ENCODE measurements around the gene EPHB3. TPM values are rescaled to one million over a fixed set of nuclear protein-coding genes. Genes with fewer than 3 reads are reported as not detected.
"Not testable (repeated sequence)": the region's sequence is repeated elsewhere in the genome, so short reads cannot be mapped to it uniquely, and the experiment has no call there.

EPHB3 gene
- total and polyA plus RNA-seq, 12 donors, result 0.38 to 4.0 (median 1.5) TPM

DNA sequence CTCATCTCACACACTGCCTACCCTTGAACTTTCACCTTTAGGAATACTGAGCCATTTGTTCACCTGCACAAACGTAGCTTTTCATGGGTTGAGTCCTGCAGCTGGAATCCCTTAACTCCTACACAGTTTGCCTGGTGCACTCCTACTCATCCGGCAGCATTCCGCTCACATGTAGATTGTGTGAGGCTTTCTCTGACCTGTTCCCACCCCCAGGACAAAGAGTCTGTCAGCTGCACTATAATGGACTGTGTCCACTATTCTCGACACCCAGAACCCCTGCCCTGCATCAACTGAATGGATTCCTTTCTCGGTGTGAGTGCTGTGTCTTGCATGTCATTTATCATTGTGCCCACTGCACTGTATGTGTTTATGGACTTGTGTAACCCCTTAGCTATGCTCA, 54.9 kb downstream of the EPHB3 start:
- no peak overlapping the region for H3K27ac ChIP-seq
- WGBS, 2 donors, result 74 to 77% methylated on average over 5 of the region's 5 CpGs
- TF ChIP-seq, protein P1, sequence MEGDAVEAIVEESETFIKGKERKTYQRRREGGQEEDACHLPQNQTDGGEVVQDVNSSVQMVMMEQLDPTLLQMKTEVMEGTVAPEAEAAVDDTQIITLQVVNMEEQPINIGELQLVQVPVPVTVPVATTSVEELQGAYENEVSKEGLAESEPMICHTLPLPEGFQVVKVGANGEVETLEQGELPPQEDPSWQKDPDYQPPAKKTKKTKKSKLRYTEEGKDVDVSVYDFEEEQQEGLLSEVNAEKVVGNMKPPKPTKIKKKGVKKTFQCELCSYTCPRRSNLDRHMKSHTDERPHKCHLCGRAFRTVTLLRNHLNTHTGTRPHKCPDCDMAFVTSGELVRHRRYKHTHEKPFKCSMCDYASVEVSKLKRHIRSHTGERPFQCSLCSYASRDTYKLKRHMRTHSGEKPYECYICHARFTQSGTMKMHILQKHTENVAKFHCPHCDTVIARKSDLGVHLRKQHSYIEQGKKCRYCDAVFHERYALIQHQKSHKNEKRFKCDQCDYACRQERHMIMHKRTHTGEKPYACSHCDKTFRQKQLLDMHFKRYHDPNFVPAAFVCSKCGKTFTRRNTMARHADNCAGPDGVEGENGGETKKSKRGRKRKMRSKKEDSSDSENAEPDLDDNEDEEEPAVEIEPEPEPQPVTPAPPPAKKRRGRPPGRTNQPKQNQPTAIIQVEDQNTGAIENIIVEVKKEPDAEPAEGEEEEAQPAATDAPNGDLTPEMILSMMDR (IDR thresholded peaks at IDR 0.05), result no peak
- no peak for DNase-seq
- intact Hi-C loops (cut with DNase I), result no loop called here
- no peaks in the 10 kb centered on the region for H3K36me3 ChIP-seq
- H3K9me3 ChIP-seq, result no peaks in the 10 kb centered on the region
- H3K4me1 ChIP-seq, result peaks cover 0 to 33% (median 22%) of the 10 kb centered on the region in 9 donors
- H3K4me3 ChIP-seq, result no peak overlapping the region
- no peak for ATAC-seq
- H3K27me3 ChIP-seq, result no peaks in the 10 kb centered on the region

DNA sequence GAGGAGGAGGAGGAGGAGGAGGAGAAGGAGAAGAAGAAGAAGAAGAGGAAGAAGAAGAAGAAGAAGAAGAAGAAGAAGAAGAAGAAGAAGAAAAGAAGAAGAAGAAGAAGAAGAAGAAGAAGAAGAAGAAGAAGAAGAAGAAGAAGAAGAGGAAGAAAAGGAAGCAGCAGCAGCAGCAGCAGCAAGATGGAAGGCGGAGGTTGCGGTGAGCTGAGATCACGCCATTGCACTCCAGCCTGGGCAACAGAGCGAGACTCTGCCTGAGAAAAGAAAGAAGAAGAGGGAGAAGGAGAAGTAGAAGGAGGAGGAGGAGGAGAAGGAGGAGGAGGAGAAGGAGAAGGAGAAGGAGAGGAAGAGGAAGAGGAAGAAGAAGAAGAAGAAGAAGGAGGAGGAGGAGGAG, 55.7 kb downstream of the EPHB3 start:
- DNase-seq; H3K4me3 ChIP-seq; H3K9me3 ChIP-seq; H3K36me3 ChIP-seq; intact Hi-C loops (cut with DNase I); ATAC-seq; H3K27me3 ChIP-seq; H3K27ac ChIP-seq: not testable (repeated sequence)
- H3K4me1 ChIP-seq, result peaks cover 0 to 31% (median 22%) of the 10 kb centered on the region in 9 donors
- WGBS, 2 donors, result 95 to 96% methylated on average over 4 of the region's 4 CpGs

DNA sequence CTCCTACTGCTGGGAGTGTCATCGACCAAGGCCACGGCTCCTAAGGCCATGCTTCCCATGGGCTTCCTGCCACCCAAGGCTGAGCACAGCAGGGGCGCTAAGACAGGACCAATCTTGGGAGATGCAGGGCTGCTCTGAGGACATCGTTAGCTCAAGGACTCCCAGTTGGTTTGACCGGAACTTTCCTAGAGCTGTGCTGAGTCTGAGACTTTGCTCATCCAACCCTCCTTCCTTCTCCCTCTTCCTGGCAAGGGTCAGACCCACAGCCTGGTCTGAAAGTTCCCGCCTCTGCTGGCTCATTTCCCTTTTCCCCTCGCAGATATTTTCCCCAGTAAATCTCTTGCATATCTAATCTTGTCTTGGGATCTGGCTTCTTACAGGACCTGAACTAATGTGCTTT, 57.2 kb downstream of the EPHB3 start:
- Histone ChIP-seq H3K27ac (no peak overlapping the region), H3K4me1 (peaks cover 0 to 31% (median 21%) of the 10 kb centered on the region in 9 donors), H3K27me3 (no peaks in the 10 kb centered on the region), H3K9me3 (no peaks in the 10 kb centered on the region), H3K36me3 (no peaks in the 10 kb centered on the region), H3K4me3 (no peak overlapping the region)
- ATAC-seq, result peak in 6 of 8 donors; percentile 42 to 77 (median 50)
- intact Hi-C loops (cut with DNase I), result no loop called here
- no peak for DNase-seq
- TF ChIP-seq, protein P1 (IDR thresholded peaks at IDR 0.05), result no peak
- WGBS, 2 donors, result 47 to 56% methylated on average over 7 of the region's 7 CpGs

DNA sequence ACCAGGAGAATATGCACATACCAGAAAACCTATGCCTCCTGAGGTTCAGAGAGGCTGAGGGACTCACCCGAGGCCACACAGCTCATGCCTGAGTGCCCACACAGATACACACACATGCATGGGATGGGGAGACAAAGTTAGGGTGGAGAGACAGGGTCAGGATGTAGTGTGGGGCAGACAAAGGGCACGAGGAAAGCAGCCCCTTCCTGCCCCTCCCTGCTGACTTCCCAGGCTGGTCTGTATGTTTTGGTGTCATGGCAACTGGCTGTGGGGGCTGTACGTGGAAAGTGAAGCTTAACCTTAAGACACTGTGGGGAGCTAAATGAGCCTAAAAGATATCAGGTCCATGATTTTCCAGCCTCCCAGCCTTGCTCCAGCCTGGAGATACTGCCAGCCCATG, 57.8 kb downstream of the EPHB3 start:
- no peaks in the 10 kb centered on the region for H3K27me3 ChIP-seq
- intact Hi-C loops (cut with DNase I), result no loop called here
- H3K36me3 ChIP-seq, result no peaks in the 10 kb centered on the region
- peaks cover 0 to 31% (median 21%) of the 10 kb centered on the region in 9 donors for H3K4me1 ChIP-seq
- H3K4me3 ChIP-seq, result no peak overlapping the region
- H3K9me3 ChIP-seq, result no peaks in the 10 kb centered on the region
- no peak overlapping the region for H3K27ac ChIP-seq
- ATAC-seq, result peak; percentile 38 to 88 (median 74)
- TF ChIP-seq, protein P1 (IDR thresholded peaks at IDR 0.05), result no peak
- WGBS, 2 donors, result 28 to 29% methylated on average over 3 of the region's 3 CpGs
- peak in 1 of 2 donors; percentile 44 for DNase-seq

DNA sequence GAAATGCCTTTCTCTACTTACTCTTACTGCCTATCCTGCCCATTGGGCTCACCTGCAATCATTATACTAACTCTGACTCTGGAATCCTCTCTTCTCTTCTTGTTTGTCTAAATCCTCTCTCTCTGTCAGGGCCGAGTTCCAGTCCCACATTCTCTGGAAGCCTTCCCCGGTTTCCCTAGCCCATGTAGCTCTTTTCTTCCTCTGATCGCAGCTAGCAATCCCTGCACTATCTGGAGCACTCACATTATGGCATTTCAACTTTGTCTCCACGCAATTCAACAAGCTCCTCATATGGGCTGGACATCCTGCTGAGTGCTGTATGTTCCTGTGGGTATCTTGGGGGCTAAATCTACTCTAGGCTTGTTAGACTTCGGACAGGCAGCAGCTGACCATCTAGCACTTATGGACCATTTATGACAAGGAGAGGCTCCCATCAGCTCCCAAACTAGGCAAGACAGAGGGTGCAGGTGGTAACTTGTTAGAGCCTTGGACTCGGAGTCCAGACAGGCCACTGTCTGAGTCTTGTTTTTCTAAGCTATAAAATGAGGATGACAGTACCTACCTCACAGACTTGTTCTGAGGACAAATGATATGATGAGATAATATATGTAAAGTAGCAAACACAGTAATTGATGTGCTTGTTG, 58.3 kb downstream of the EPHB3 start:
- Histone ChIP-seq H3K27ac (no peak overlapping the region), H3K36me3 (no peaks in the 10 kb centered on the region), H3K9me3 (no peaks in the 10 kb centered on the region), H3K27me3 (no peaks in the 10 kb centered on the region), H3K4me3 (no peak overlapping the region), H3K4me1 (peaks cover 0 to 31% (median 21%) of the 10 kb centered on the region in 9 donors)
- TF ChIP-seq, protein P1 (IDR thresholded peaks at IDR 0.05), result no peak
- intact Hi-C loops (cut with DNase I), result no loop called here
- 48% methylated on average over 6 of the region's 6 CpGs for WGBS, 2 donors
- ATAC-seq (peak in 7 of 8 donors; percentile 6 to 48 (median 27)), DNase-seq (no peak)

Data from heart right ventricle (tissue), 16 donors.